ENCODE data around the gene IFNA16. TPM values are rescaled to one million over a fixed set of nuclear protein-coding genes. Genes with fewer than 3 reads are reported as not detected.
"Not testable (repeated sequence)": the region's sequence is repeated elsewhere in the genome, so short reads cannot be mapped to it uniquely, and the experiment has no call there.

IFNA16 gene
- total RNA-seq, 5 donors from 2014 or later (not counting 1 experiment from before 2014, with no cell fraction given): not detected

DNA sequence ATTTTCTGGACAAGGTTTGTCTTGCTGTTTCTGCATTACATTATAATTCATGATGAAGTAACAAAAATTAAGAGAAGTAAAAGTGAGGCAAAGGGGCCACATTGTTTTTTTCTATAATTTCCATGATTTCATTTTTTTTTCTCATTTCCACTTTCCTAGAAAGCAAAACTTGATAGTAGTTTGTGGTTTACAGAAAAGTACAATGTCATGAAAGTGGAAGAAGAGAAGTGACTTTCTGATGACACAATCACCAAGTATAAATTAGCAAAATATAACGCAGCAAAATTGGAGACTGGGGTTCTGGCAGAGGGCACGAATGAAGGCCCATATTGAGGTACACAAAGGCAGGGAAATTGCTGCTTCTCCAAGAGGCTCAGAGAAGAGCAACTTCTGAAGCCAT, 27.7 kb upstream of the IFNA16 start:
- H3K27me3 ChIP-seq (replicated peaks in 1 of 2; ENCODE audit: control insufficient read depth in 2 of 2, extremely low read depth in 1 of 2, insufficient read depth in 2 of 2, low read length in 1 of 2): no peaks in the 10 kb centered on the region
- H3K27me3 Mint-ChIP-seq: peaks cover 13 to 16% of the 10 kb centered on the region in 2 donors
- no peaks in the 10 kb centered on the region for H3K9me3 Mint-ChIP-seq
- WGBS (ENCODE audit: insufficient coverage): 44% methylated on average over 2 of the region's 2 CpGs
- H3K9me3 ChIP-seq: no peaks in the 10 kb centered on the region
- H3K4me1 ChIP-seq (ENCODE audit: control insufficient read depth in 1 of 2, extremely low read depth in 1 of 2, insufficient read depth in 2 of 2, low read length in 2 of 2): no peaks in the 10 kb centered on the region
- ChIA-PET POLR2A (no interaction called here), CTCF (no interaction called here)
- H3K27ac ChIP-seq (ENCODE audit: low read length): no peak overlapping the region
- H3K36me3 ChIP-seq (ENCODE audit: control insufficient read depth in 2 of 2, extremely low read depth in 1 of 2, insufficient read depth in 1 of 2, low read length in 1 of 2): no peaks in the 10 kb centered on the region
- no peak for ATAC-seq (replicated peaks in 1 of 4)
- no peak overlapping the region for H3K27ac Mint-ChIP-seq
- DNase-seq: no peak
- H3K4me3 Mint-ChIP-seq: no peak overlapping the region
- H3K4me3 ChIP-seq (ENCODE audit: control insufficient read depth in 1 of 2, extremely low read depth in 1 of 2, low read length in 1 of 2): no peak overlapping the region
- H3K4me1 Mint-ChIP-seq: no peaks in the 10 kb centered on the region
- no peaks in the 10 kb centered on the region for H3K36me3 Mint-ChIP-seq

DNA sequence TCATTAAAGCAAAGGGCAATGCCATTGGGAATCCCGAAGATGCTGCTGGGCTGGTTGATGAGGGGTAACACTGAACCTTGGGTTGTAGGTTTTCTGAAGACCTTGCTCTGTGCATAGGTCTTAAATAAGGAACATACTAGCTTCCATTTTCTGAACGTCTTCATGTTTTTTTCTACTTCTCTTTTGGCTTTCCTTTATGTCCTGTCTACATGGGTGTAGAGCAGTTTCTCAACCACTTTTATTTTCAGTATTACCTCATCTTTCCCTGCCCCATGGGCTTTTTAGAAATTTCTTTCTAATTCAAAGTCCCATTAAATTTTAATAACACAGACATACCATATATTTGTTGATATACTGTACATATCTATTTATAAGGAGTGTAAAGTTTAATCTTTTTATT, 22.8 kb upstream of the IFNA16 start, which contains the start of gene IFNA14:
Gene IFNA14, minus strand, starts transcription at position 95 of the 400 bp plus-strand sequence. Its CDS starts 70 bp downstream, at position 25.
- Histone ChIP-seq H3K4me3 (ENCODE audit: control insufficient read depth in 1 of 2, extremely low read depth in 1 of 2, low read length in 1 of 2) (no peak within 1 kb of the TSS), H3K36me3 (ENCODE audit: control insufficient read depth in 2 of 2, extremely low read depth in 1 of 2, insufficient read depth in 1 of 2, low read length in 1 of 2) (no peaks in the 10 kb centered on the region), H3K9me3 (no peaks in the 10 kb centered on the region), H3K27me3 (replicated peaks in 1 of 2; ENCODE audit: control insufficient read depth in 2 of 2, extremely low read depth in 1 of 2, insufficient read depth in 2 of 2, low read length in 1 of 2) (no peaks in the 10 kb centered on the region), H3K27ac (ENCODE audit: low read length) (no peak within 1 kb of the TSS), H3K4me1 (ENCODE audit: control insufficient read depth in 1 of 2, extremely low read depth in 1 of 2, insufficient read depth in 2 of 2, low read length in 2 of 2) (peaks cover 0 to 6% of the 10 kb centered on the region in 2 experiments)
- WGBS (ENCODE audit: insufficient coverage): no CpG with 5 or more reads among the region's 2 CpGs
- peaks cover 11 to 15% (median 11%) of the 10 kb centered on the region in 3 donors for H3K4me1 Mint-ChIP-seq
- ATAC-seq (replicated peaks in 1 of 4) (no peak), DNase-seq (no peak)
- no peak within 1 kb of the TSS for H3K27ac Mint-ChIP-seq
- CTCF ChIA-PET: interaction anchor here (0.6 to 1.2 kb wide), 2 partner anchors 13 to 541 kb away, joined by 3 read pairs; no protein-coding TSS in a partner anchor
- no peak within 1 kb of the TSS for H3K4me3 Mint-ChIP-seq
- POLR2A ChIA-PET: no interaction called here
- H3K36me3 Mint-ChIP-seq: no peaks in the 10 kb centered on the region
- peaks cover 7 to 10% of the 10 kb centered on the region in 2 donors for H3K27me3 Mint-ChIP-seq
- H3K9me3 Mint-ChIP-seq: no peaks in the 10 kb centered on the region

DNA sequence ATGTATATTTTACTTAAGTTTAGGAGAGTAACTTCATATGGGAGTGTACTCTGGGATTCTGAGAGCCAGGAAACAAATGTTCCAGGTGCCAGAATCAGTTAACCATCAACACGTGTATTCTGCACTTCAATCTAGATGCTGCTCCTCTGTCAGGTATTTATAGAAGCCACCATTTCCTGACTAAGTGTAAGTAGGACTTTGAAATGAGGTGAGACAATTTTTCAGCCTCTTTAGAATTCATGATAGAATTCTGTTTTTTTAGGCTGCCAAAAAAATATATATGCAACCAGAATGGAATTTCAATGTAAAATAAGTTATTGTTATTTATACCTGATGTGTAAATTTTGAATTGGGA, 19.2 kb upstream of the IFNA16 start:
- peak overlapping the region in 2 of 3 donors; percentile 50 to 63 for H3K4me3 Mint-ChIP-seq
- CTCF ChIA-PET: interaction anchor here (0.6 to 1.8 kb wide), 15 partner anchors 16 to 864 kb away, joined by 3 to 7 read pairs (median 3); no protein-coding TSS in a partner anchor
- H3K36me3 Mint-ChIP-seq; H3K9me3 ChIP-seq; H3K36me3 ChIP-seq (ENCODE audit: control insufficient read depth in 2 of 2, extremely low read depth in 1 of 2, insufficient read depth in 1 of 2, low read length in 1 of 2); H3K27me3 ChIP-seq (replicated peaks in 1 of 2; ENCODE audit: control insufficient read depth in 2 of 2, extremely low read depth in 1 of 2, insufficient read depth in 2 of 2, low read length in 1 of 2); H3K9me3 Mint-ChIP-seq; H3K27ac Mint-ChIP-seq; H3K27ac ChIP-seq (ENCODE audit: low read length); H3K27me3 Mint-ChIP-seq; DNase-seq; H3K4me1 ChIP-seq (ENCODE audit: control insufficient read depth in 1 of 2, extremely low read depth in 1 of 2, insufficient read depth in 2 of 2, low read length in 2 of 2); POLR2A ChIA-PET; H3K4me3 ChIP-seq (ENCODE audit: control insufficient read depth in 1 of 2, extremely low read depth in 1 of 2, low read length in 1 of 2): not testable (repeated sequence)
- WGBS (ENCODE audit: insufficient coverage): no CpG with 5 or more reads among the region's 1 CpG
- H3K4me1 Mint-ChIP-seq: peaks cover 11 to 15% (median 11%) of the 10 kb centered on the region in 3 donors
- peak in 1 of 4 experiments; percentile 57 for ATAC-seq (replicated peaks in 1 of 4)

DNA sequence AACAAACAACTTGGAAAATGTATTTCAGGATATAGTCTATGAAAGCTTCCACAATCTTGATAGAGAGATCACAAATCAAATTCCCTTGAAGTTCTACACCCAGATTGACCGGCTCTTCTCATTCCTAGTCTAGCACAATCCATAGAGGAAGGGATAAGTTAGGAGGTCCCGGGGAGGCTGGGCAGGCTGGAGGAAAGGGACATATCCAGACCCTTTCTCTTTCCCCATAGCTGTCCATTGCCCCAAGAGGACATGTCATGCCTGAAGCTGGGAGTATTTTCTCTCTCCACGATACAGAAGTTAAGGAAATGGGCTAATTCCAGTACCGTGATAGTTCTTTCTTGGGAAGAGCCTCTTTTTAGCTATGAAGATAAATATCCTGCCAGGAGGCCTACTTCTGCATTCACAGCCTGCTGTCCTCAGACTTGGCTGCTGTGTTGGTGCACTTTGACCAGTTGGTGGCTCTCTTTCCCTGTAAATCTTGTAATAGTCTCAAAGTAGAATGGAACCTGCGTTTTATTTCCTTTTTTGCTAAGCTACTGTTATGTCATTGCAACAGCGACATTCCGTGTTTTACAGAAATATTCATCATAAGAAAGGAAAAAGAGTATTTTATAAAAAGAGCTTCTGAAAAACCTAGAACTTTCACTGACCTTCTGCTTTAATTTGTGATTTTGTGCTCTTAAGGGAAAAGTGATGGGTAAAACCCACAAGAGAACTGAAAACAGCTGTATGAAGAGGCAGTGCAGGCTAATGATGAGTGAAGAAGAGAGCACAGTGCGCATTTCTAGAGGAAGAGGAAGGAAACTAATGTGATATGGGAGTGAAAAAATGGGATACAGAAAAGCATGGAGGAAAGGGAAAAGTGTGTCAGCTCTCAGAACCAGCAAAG, 18.6 kb upstream of the IFNA16 start:
- peak overlapping the region; percentile 24 to 59 for H3K27ac Mint-ChIP-seq
- H3K9me3 Mint-ChIP-seq; H3K36me3 ChIP-seq (ENCODE audit: control insufficient read depth in 2 of 2, extremely low read depth in 1 of 2, insufficient read depth in 1 of 2, low read length in 1 of 2); H3K4me3 ChIP-seq (ENCODE audit: control insufficient read depth in 1 of 2, extremely low read depth in 1 of 2, low read length in 1 of 2); H3K9me3 ChIP-seq; H3K4me1 ChIP-seq (ENCODE audit: control insufficient read depth in 1 of 2, extremely low read depth in 1 of 2, insufficient read depth in 2 of 2, low read length in 2 of 2); H3K27ac ChIP-seq (ENCODE audit: low read length); H3K27me3 ChIP-seq (replicated peaks in 1 of 2; ENCODE audit: control insufficient read depth in 2 of 2, extremely low read depth in 1 of 2, insufficient read depth in 2 of 2, low read length in 1 of 2); H3K27me3 Mint-ChIP-seq; H3K36me3 Mint-ChIP-seq: not testable (repeated sequence)
- peak in 14 of 35 experiments; percentile 4 to 61 (median 14) for DNase-seq
- peaks cover 11 to 15% (median 11%) of the 10 kb centered on the region in 3 donors for H3K4me1 Mint-ChIP-seq
- 0% methylated on average over 1 of the region's 8 CpGs for WGBS (ENCODE audit: insufficient coverage)
- ChIA-PET CTCF (interaction anchor here (0.6 to 1.8 kb wide), 17 partner anchors 13 to 863 kb away, joined by 3 to 7 read pairs (median 3); no protein-coding TSS in a partner anchor), POLR2A (interaction anchor here in 1 of 2 donors (0.6 kb wide), 1 partner anchor 1169 kb away, joined by 3 read pairs; no protein-coding TSS in a partner anchor)
- ATAC-seq (replicated peaks in 1 of 4): peak; percentile 67 to 88 (median 76)
- H3K4me3 Mint-ChIP-seq: peak overlapping the region; percentile 25 to 63 (median 50)

DNA sequence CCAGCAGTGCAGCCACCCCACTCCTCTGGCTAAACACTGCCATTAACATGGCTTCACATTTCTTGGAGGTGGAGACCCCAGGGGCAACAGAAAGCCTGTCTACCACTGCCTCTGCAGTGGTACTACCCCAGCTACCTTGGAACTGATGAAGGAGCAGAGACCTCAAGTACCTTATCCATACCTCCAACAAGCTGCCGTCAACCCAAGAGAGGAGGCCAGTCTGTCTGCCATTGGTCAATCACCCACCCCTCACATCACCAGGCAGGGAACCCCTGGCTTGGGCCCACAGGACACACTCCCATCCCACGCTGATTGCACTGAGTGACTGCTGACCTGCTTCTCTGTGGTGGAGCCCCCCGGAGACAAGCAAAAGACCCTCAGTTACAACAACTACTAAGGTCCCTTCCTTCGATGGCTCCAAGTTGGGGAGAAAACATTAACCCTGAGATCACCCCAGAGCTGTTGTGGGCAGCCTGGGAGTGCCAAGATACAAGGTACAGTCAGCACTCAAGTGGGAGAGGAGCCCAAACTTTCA, 17.1 kb upstream of the IFNA16 start:
- Mint-ChIP-seq H3K27ac (no peak overlapping the region), H3K36me3 (no peaks in the 10 kb centered on the region), H3K27me3 (peaks cover 4% of the 10 kb centered on the region in 2 donors), H3K4me3 (no peak overlapping the region), H3K4me1 (peaks cover 11 to 15% (median 11%) of the 10 kb centered on the region in 3 donors), H3K9me3 (no peaks in the 10 kb centered on the region)
- H3K4me1 ChIP-seq (ENCODE audit: control insufficient read depth in 1 of 2, extremely low read depth in 1 of 2, insufficient read depth in 2 of 2, low read length in 2 of 2): peaks cover 0 to 6% of the 10 kb centered on the region in 2 experiments
- DNase-seq (no peak), ATAC-seq (replicated peaks in 1 of 4) (no peak)
- H3K4me3 ChIP-seq (ENCODE audit: control insufficient read depth in 1 of 2, extremely low read depth in 1 of 2, low read length in 1 of 2): no peak overlapping the region
- POLR2A ChIA-PET: no interaction called here
- WGBS (ENCODE audit: insufficient coverage): 90% methylated on average over 2 of the region's 4 CpGs
- no peaks in the 10 kb centered on the region for H3K36me3 ChIP-seq (ENCODE audit: control insufficient read depth in 2 of 2, extremely low read depth in 1 of 2, insufficient read depth in 1 of 2, low read length in 1 of 2)
- H3K27me3 ChIP-seq (replicated peaks in 1 of 2; ENCODE audit: control insufficient read depth in 2 of 2, extremely low read depth in 1 of 2, insufficient read depth in 2 of 2, low read length in 1 of 2): no peaks in the 10 kb centered on the region
- no peak overlapping the region for H3K27ac ChIP-seq (ENCODE audit: low read length)
- no peaks in the 10 kb centered on the region for H3K9me3 ChIP-seq
- CTCF ChIA-PET: interaction anchor here in 1 of 2 donors (0.5 kb wide), 1 partner anchor 162 kb away, joined by 3 read pairs; no protein-coding TSS in a partner anchor

DNA sequence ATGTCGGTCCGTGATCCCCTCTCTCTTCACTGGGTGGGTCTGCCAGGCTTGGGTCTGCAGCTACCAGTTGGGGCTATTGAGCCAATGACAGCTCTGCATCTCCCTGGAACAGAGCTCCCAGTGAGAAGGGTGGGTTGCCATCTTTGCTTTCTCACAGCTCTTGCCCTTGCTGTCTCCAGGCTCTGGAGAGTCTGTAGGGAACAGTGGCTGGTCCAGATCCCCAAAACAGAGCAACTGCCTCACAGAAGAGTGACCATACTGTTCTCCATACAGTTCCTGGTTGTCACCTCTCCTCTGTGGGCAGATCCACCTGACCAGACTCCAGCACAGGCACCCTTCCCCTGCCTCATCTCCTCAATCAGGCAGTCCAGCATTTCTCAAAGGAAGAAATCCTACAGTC, 16.1 kb upstream of the IFNA16 start:
- Histone ChIP-seq H3K9me3 (no peaks in the 10 kb centered on the region), H3K27me3 (replicated peaks in 1 of 2; ENCODE audit: control insufficient read depth in 2 of 2, extremely low read depth in 1 of 2, insufficient read depth in 2 of 2, low read length in 1 of 2) (no peaks in the 10 kb centered on the region), H3K4me1 (ENCODE audit: control insufficient read depth in 1 of 2, extremely low read depth in 1 of 2, insufficient read depth in 2 of 2, low read length in 2 of 2) (peaks cover 0 to 6% of the 10 kb centered on the region in 2 experiments), H3K4me3 (ENCODE audit: control insufficient read depth in 1 of 2, extremely low read depth in 1 of 2, low read length in 1 of 2) (no peak overlapping the region), H3K36me3 (ENCODE audit: control insufficient read depth in 2 of 2, extremely low read depth in 1 of 2, insufficient read depth in 1 of 2, low read length in 1 of 2) (no peaks in the 10 kb centered on the region), H3K27ac (ENCODE audit: low read length) (no peak overlapping the region)
- Mint-ChIP-seq H3K27me3 (peaks cover under 1 to 3% of the 10 kb centered on the region in 2 donors), H3K27ac (no peak overlapping the region), H3K4me1 (peaks cover 11 to 15% (median 11%) of the 10 kb centered on the region in 3 donors), H3K36me3 (no peaks in the 10 kb centered on the region), H3K4me3 (no peak overlapping the region), H3K9me3 (no peaks in the 10 kb centered on the region)
- ChIA-PET CTCF (no interaction called here), POLR2A (no interaction called here)
- 100% methylated on average over 2 of the region's 2 CpGs for WGBS (ENCODE audit: insufficient coverage)
- ATAC-seq (replicated peaks in 1 of 4) (no peak), DNase-seq (no peak)

All from T-cell (primary cell).